NT2/D1 (cell line): ENCODE data around the gene PAFAH1B1.
"Not testable (repeated sequence)": the region's sequence is repeated elsewhere in the genome, so short reads cannot be mapped to it uniquely, and the experiment has no call there.

Source experiments
- DNase-seq: peaks from one replicate; pipeline ENCODE4 v3.0.0-alpha.2; 2011; ENCODE audit warnings: low read depth, low spot score
- H3K27me3 ChIP-seq: 2 replicates; pipeline ENCODE4 v1.6.0; 2011; ENCODE audit warnings: mild to moderate bottlenecking; ENCODE audit not compliant: insufficient read length, insufficient read depth
- H3K36me3 ChIP-seq: 2 replicates; pipeline ENCODE4 v1.6.1; 2011; ENCODE audit warnings: mild to moderate bottlenecking, low read length, mixed read lengths; ENCODE audit not compliant: insufficient read depth, insufficient read length
- H3K4me1 ChIP-seq: 2 replicates; pipeline ENCODE4 v1.5.1; 2011; ENCODE audit not compliant: insufficient read depth, insufficient read length
- H3K4me3 ChIP-seq: 2 replicates; pipeline ENCODE4 v1.5.1; 2011; ENCODE audit warnings: low read depth; ENCODE audit not compliant: insufficient read length
- H3K9ac ChIP-seq: 2 replicates; pipeline ENCODE4 v1.6.0; 2011; ENCODE audit warnings: low read depth; ENCODE audit not compliant: insufficient read length
- H3K9me3 ChIP-seq: 2 replicates; pipeline ENCODE4 v1.5.1; 2011; ENCODE audit warnings: mild to moderate bottlenecking, low read length; ENCODE audit not compliant: insufficient read depth
- SUZ12 ChIP-seq: IDR thresholded peaks from 2 replicates; pipeline ENCODE4 v1.6.1; 2011; ENCODE audit not compliant: insufficient read length, insufficient read depth; ENCODE audit errors: extremely low read depth
- YY1 ChIP-seq: IDR thresholded peaks from 2 replicates; pipeline ENCODE4 v1.6.1; 2011; ENCODE audit not compliant: insufficient read length, insufficient read depth
- ZNF274 ChIP-seq: IDR thresholded peaks from 2 replicates; pipeline ENCODE4 v1.6.1; 2011; ENCODE audit warnings: mild to moderate bottlenecking, low read depth, low read length

The PAFAH1B1 gene

DNA sequence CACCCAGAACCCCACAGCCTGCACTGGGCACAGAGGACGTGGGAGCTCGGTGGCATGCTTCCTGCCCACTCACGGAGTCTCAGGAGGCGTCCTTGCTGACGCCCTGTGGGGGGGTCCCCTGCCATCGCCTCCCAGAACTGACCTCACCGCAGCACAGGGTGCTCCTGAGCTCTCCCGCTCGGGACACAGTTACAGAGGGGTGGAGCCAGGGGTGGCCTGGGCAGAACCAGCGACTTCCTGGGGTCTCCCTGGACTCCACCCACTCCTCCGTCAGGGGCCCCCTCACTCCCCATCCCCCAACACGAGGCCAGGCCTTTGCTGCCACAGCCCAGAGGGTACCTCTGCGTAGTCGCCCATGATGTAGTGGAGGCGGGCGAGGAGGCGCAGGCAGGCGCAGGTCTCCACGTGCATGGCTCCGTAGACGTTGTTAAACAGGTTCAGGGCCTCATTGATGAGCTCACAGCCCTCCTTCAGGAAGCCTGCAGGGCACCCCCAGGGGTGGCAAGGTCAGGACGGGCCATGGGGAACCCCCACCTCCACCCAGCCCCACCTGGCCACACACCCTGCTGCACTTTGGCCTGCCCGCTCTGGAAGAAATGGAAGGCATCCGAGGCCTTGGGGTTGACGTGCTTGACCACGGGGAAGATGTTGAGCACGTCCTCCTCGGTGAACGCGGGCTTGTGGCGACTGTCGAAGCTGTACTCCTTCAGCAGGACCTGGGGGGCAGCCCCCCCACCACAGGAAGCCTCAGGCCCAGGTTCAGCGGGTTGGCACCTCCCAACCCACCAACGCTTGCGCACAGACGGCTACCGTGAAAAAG is 100.3 kb downstream of the PAFAH1B1 start:
- DNase-seq = no peak
- Histone ChIP-seq H3K9ac (no peak overlapping the region), H3K4me1 (peaks cover 4% of the 10 kb centered on the region), H3K36me3 (peaks cover 79% of the 10 kb centered on the region), H3K9me3 (no peaks in the 10 kb centered on the region), H3K4me3 (no peak overlapping the region), H3K27me3 (no peaks in the 10 kb centered on the region)
- TF ChIP-seq ZNF274 (no peak), SUZ12 (no peak), YY1 (no peak)

- DNase-seq = no peak
- Histone ChIP-seq H3K36me3 (peaks cover 77% of the 10 kb centered on the region), H3K27me3 (no peaks in the 10 kb centered on the region), H3K4me1 (no peaks in the 10 kb centered on the region), H3K4me3 (no peak overlapping the region), H3K9ac (no peak overlapping the region), H3K9me3 (no peaks in the 10 kb centered on the region)
- TF ChIP-seq ZNF274 (no peak), YY1 (no peak), SUZ12 (no peak)
These were observed 101.2 kb downstream of the PAFAH1B1 start for GRCh38 chr17:2694381-2695242.

DNA sequence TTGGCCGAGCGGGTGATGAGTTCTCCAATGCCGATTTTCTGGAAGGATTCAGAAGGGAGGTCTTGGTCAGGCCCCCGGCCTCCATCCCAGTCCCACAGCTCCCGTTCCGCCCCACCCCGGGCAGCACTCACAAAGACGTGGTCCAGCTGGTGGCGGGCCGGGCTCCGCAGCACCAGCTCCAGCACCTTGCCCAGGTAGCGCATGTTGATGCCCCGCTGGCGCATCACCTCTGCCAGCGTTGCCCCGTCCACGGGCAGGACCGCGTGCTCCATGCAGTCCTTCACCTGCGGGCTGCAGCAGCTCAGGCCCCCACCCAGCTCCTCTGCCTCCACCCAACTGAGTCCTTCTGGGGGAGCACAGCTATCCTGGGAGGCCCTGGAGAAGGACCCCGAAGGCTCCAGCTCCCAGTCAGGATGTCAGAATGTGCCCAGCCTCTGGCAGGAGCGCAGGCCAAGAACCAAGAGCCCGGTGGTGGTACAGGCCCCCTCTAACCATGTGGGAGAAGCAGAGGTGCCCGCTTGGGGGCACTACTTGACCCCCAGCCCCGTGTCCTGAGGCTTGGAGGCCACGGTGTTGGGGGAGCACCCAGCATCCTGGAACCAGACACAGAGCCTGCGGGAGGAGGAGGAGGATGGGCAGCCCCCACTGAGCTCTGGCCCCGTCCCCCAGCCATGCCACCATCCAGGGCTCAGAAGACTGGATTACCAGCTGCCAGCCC is 101.9 kb downstream of the PAFAH1B1 start:
- no peak for TF ChIP-seq YY1
- TF ChIP-seq SUZ12 = no peak
- TF ChIP-seq ZNF274 = no peak
- Histone ChIP-seq H3K4me1 (no peaks in the 10 kb centered on the region), H3K9me3 (no peaks in the 10 kb centered on the region), H3K36me3 (peaks cover 80% of the 10 kb centered on the region), H3K27me3 (no peaks in the 10 kb centered on the region), H3K4me3 (no peak overlapping the region), H3K9ac (no peak overlapping the region)
- DNase-seq = no peak

GRCh38 chr17:2695961-2696760 is 102.7 kb downstream of the PAFAH1B1 start:
- H3K27me3 ChIP-seq = no peaks in the 10 kb centered on the region
- H3K9me3 ChIP-seq = no peaks in the 10 kb centered on the region
- no peak overlapping the region for H3K9ac ChIP-seq
- no peaks in the 10 kb centered on the region for H3K4me1 ChIP-seq
- H3K36me3 ChIP-seq = peaks cover 80% of the 10 kb centered on the region
- no peak for DNase-seq
- TF ChIP-seq ZNF274 (no peak), YY1 (no peak), SUZ12 (no peak)
- no peak overlapping the region for H3K4me3 ChIP-seq

- Histone ChIP-seq H3K9ac (no peak overlapping the region), H3K36me3 (peaks cover 81% of the 10 kb centered on the region), H3K4me3 (no peak overlapping the region), H3K9me3 (no peaks in the 10 kb centered on the region), H3K27me3 (no peaks in the 10 kb centered on the region), H3K4me1 (no peaks in the 10 kb centered on the region)
- TF ChIP-seq SUZ12 (no peak), ZNF274 (no peak), YY1 (no peak)
- no peak for DNase-seq
These were observed 104.2 kb downstream of the PAFAH1B1 start for GRCh38 chr17:2697611-2698162.

DNA sequence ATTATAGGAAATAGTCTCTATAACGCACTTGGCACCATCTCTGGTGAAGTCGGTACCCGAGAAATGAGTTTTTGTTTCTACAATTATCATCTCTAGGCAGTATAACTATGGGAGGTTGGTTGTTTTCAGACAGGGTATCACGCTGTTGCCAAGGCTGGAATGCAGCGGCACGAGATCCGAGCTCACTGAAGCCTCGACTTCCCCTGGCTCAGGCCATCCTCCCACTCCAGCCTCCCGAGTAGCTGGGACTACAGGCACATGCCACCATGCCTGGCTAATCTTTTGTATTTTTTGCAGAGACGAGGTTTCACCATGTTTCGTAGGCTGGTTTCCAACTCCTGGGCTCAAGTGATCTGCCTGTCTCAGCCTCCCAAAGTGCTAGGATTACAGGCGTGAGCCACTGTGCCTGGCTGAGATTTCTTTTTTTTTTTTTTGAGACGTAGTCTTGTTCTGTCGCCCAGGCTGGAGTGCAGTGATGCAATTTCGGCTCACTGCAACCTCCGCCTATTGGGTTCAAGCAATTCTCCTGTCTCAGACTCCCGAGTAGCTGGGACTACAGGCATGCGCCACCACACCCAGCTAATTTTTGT is 105.9 kb downstream of the PAFAH1B1 start:
- H3K27me3 ChIP-seq, H3K9me3 ChIP-seq, H3K4me3 ChIP-seq, H3K4me1 ChIP-seq, DNase-seq, H3K9ac ChIP-seq: not testable (repeated sequence)
- H3K36me3 ChIP-seq = peaks cover 85% of the 10 kb centered on the region
